SU-DHL-6 (cell line): ENCODE measurements around the gene ST6GALNAC3.

Source experiments
- H2AFZ ChIP-seq: fragments of 200-600 bp; sonication (generic); 2 replicates; pipeline ENCODE4 v1.6.1; 2014; ENCODE audit warnings: low read depth, mild to moderate bottlenecking, moderate library complexity, mixed read lengths, antibody characterized with exemption, low read length; ENCODE audit not compliant: severe bottlenecking
- H3F3A ChIP-seq: fragments of 200-600 bp; shearing (Covaris generic); 2 replicates; pipeline ENCODE4 v1.6.0; 2016; ENCODE audit warnings: antibody characterized with exemption, mild to moderate bottlenecking; ENCODE audit not compliant: insufficient read depth
- H3K27ac ChIP-seq: fragments of 200-600 bp; sonication (generic); 2 replicates; pipeline ENCODE4 v1.5.1; 2016; ENCODE audit warnings: low read depth, mild to moderate bottlenecking, low read length, moderate library complexity, mixed read lengths
- H3K27me3 ChIP-seq: fragments of 200-600 bp; sonication (generic), shearing (Covaris generic); 2 replicates; pipeline ENCODE4 v1.6.0; 2014; ENCODE audit warnings: mild to moderate bottlenecking, low read length
- H3K36me3 ChIP-seq: fragments of 200-600 bp; sonication (generic); 2 replicates; pipeline ENCODE4 v1.6.1; 2014; ENCODE audit warnings: mild to moderate bottlenecking, low read length, mixed read lengths
- H3K4me2 ChIP-seq: fragments of 300-600, 200-600 bp; shearing (Covaris generic), sonication (generic); 2 replicates; pipeline ENCODE4 v1.6.0; 2014; ENCODE audit warnings: low read length, low read depth, mild to moderate bottlenecking; ENCODE audit not compliant: poor library complexity, severe bottlenecking
- H3K4me3 ChIP-seq: fragments of 200-600 bp; sonication (generic); 2 replicates; pipeline ENCODE4 v1.5.1; 2014; ENCODE audit warnings: antibody characterized with exemption, low read length, mild to moderate bottlenecking, mixed read lengths; ENCODE audit not compliant: insufficient read depth, poor library complexity, severe bottlenecking
- H3K79me2 ChIP-seq: fragments of 200-600 bp; sonication (generic); 2 replicates; pipeline ENCODE4 v1.6.1; 2014; ENCODE audit warnings: mild to moderate bottlenecking, low read length, moderate library complexity; ENCODE audit not compliant: insufficient read depth
- H3K9ac ChIP-seq: fragments of 200-600 bp; sonication (generic); 2 replicates; pipeline ENCODE4 v1.7.0; 2014; ENCODE audit warnings: mild to moderate bottlenecking, low read length
- H3K9me2 ChIP-seq: fragments of 200-600 bp; sonication (generic); replicated peaks from 2 replicates; pipeline ENCODE4 v1.6.1; 2014; ENCODE audit warnings: low read length; ENCODE audit not compliant: insufficient read depth
- H3K9me3 ChIP-seq: fragments of 200-600 bp; sonication (generic); 2 replicates; pipeline ENCODE4 v1.6.1; 2014; ENCODE audit warnings: low read length, mixed read lengths; ENCODE audit not compliant: insufficient read depth
- H4K20me1 ChIP-seq: fragments of 200-600 bp; sonication (generic); 2 replicates; pipeline ENCODE4 v1.6.1; 2014; ENCODE audit warnings: low read depth, mild to moderate bottlenecking, antibody characterized with exemption, low read length, moderate library complexity, mixed read lengths
- EZH2phosphoT487 ChIP-seq: fragments of 200-600 bp; sonication (generic), shearing (Covaris generic); conservative IDR thresholded peaks from 2 replicates; pipeline ENCODE4 v1.6.1; 2018; ENCODE audit warnings: mild to moderate bottlenecking, antibody characterized with exemption, low read length, moderate library complexity, mixed read lengths
- TF ChIP-seq, protein P1 (sequence below): fragments of 200-600 bp; sonication (generic); IDR thresholded peaks from one replicate; pipeline ENCODE4 v1.5.1; 2017; ENCODE audit warnings: antibody characterized with exemption, mild to moderate bottlenecking, low read length, moderate library complexity; ENCODE audit not compliant: insufficient read depth, poor library complexity, severe bottlenecking

The ST6GALNAC3 gene

DNA sequence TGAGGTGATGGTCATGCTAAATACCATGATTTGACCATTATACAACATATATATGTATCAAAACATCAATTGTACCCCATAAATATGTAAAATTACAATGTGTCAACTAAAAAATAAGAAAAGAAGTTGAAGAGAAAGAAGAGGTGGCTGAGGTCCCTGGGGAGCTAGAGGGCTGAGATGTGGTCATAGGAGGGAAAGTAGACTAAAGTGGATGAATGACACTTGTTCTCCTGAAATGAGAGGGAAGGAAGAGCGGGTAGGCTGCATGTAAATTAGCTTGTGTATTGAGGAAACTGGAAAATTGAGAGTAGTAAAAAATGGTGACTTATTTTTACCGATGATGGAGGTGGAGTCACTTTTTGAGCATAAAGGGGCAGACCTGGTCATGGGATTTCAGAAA, 117.0 kb downstream of the ST6GALNAC3 start:
- Histone ChIP-seq H3K4me3 (no peak overlapping the region), H2AFZ (no peak overlapping the region), H3K27ac (no peak overlapping the region), H3K36me3 (no peaks in the 10 kb centered on the region), H3K79me2 (no peaks in the 10 kb centered on the region), H3K4me2 (no peak overlapping the region), H3K9me2 (no peaks in the 10 kb centered on the region), H3F3A (no peaks in the 10 kb centered on the region), H4K20me1 (no peaks in the 10 kb centered on the region), H3K9me3 (no peaks in the 10 kb centered on the region), H3K9ac (no peak overlapping the region), H3K27me3 (no peaks in the 10 kb centered on the region)
- TF ChIP-seq, protein P1, sequence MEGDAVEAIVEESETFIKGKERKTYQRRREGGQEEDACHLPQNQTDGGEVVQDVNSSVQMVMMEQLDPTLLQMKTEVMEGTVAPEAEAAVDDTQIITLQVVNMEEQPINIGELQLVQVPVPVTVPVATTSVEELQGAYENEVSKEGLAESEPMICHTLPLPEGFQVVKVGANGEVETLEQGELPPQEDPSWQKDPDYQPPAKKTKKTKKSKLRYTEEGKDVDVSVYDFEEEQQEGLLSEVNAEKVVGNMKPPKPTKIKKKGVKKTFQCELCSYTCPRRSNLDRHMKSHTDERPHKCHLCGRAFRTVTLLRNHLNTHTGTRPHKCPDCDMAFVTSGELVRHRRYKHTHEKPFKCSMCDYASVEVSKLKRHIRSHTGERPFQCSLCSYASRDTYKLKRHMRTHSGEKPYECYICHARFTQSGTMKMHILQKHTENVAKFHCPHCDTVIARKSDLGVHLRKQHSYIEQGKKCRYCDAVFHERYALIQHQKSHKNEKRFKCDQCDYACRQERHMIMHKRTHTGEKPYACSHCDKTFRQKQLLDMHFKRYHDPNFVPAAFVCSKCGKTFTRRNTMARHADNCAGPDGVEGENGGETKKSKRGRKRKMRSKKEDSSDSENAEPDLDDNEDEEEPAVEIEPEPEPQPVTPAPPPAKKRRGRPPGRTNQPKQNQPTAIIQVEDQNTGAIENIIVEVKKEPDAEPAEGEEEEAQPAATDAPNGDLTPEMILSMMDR = no peak
- TF ChIP-seq EZH2phosphoT487 = no peak

DNA sequence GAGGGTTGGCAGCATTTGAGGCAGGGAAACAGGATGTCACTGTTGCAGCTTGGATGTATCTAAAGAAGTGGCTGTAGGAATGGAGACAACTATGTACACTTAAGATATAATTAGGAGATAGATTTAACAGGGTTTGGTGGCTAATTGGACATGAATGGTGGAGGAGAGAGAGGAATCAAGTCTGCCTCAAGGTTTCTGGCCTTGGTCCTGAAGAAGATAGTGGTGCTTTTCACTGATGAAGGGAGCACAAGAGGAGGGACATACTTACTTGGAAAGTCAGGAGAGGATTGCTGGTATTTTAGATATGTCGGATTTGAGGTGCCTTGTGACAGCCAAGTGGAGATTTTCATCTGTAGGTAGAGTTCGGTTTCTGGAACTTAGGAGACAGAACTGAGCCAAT, 123.9 kb downstream of the ST6GALNAC3 start:
- Histone ChIP-seq H3F3A (no peaks in the 10 kb centered on the region), H3K4me2 (no peak overlapping the region), H2AFZ (no peak overlapping the region), H3K4me3 (no peak overlapping the region), H4K20me1 (no peaks in the 10 kb centered on the region), H3K9ac (no peak overlapping the region), H3K27ac (no peak overlapping the region), H3K9me2 (no peaks in the 10 kb centered on the region), H3K36me3 (no peaks in the 10 kb centered on the region), H3K79me2 (no peaks in the 10 kb centered on the region), H3K27me3 (no peaks in the 10 kb centered on the region), H3K9me3 (no peaks in the 10 kb centered on the region)
- TF ChIP-seq, protein P1 = no peak
- TF ChIP-seq EZH2phosphoT487 = no peak

DNA sequence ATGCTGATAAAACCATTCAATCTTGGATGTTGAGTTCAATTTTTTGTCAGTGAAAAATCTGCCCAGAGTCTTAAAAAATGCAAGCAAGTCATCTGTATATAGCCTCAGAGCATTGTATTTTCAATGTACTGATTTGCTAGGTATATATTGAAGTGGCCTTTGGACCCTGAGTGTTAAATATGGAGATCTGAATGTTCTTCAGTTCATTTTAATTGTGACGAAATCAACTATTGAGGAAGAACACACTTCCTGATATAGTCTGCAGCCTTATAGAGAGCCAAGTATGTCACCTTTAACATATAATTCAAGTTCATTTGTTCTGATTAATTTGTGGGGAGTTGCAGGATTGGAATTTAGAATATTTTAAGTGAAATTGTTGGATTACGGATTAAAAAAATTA, 128.1 kb downstream of the ST6GALNAC3 start:
- no peak for TF ChIP-seq EZH2phosphoT487
- TF ChIP-seq, protein P1 = no peak
- H3K9ac ChIP-seq = no peak overlapping the region
- no peak overlapping the region for H3K4me3 ChIP-seq
- H3K27ac ChIP-seq = no peak overlapping the region
- no peaks in the 10 kb centered on the region for H3K9me3 ChIP-seq
- no peaks in the 10 kb centered on the region for H3K27me3 ChIP-seq
- no peaks in the 10 kb centered on the region for H3K79me2 ChIP-seq
- no peaks in the 10 kb centered on the region for H4K20me1 ChIP-seq
- no peak overlapping the region for H3K4me2 ChIP-seq
- no peak overlapping the region for H2AFZ ChIP-seq
- H3F3A ChIP-seq = no peaks in the 10 kb centered on the region
- H3K36me3 ChIP-seq = no peaks in the 10 kb centered on the region
- H3K9me2 ChIP-seq = no peaks in the 10 kb centered on the region
